MM.1S (cell line): ENCODE measurements around the gene EDA2R.
A peak's percentile ranks its signal among the peaks of the same experiment; 100 is the strongest.

Experiments used
- DNase-seq: peaks from one replicate; pipeline ENCODE4 v3.0.0-alpha.2; 2015
- H2AFZ ChIP-seq: fragments of 300-600 bp; sonication (generic); 2 replicates; pipeline ENCODE4 v1.6.0; 2016; ENCODE audit warnings: antibody characterized with exemption, low read length
- H3F3A ChIP-seq: fragments of 300-600 bp; sonication (generic); 2 replicates; pipeline ENCODE4 v1.6.1; 2016; ENCODE audit warnings: mild to moderate bottlenecking, antibody characterized with exemption, low read length, moderate library complexity, mixed read lengths; ENCODE audit not compliant: insufficient read depth
- H3K27ac ChIP-seq: fragments of 300-600 bp; sonication (generic); 2 replicates; pipeline ENCODE4 v1.5.1; 2016; ENCODE audit warnings: mild to moderate bottlenecking, low read length
- H3K27me3 ChIP-seq: fragments of 300-600 bp; sonication (generic); replicated peaks from 2 replicates; pipeline ENCODE4 v1.6.0; 2016; ENCODE audit warnings: low read length; ENCODE audit not compliant: insufficient read depth
- H3K36me3 ChIP-seq: fragments of 300-600 bp; sonication (generic); replicated peaks from 2 replicates; pipeline ENCODE4 v1.6.1; 2016; ENCODE audit warnings: mild to moderate bottlenecking, low read length, mixed read lengths; ENCODE audit not compliant: insufficient read depth
- H3K4me1 ChIP-seq: fragments of 300-600 bp; sonication (generic); 2 replicates; pipeline ENCODE4 v1.6.1; 2016; ENCODE audit warnings: low read length, mixed read lengths
- H3K4me2 ChIP-seq: fragments of 300-600 bp; sonication (generic); 2 replicates; pipeline ENCODE4 v1.6.0; 2016; ENCODE audit warnings: low read depth, low read length
- H3K4me3 ChIP-seq: fragments of 300-600 bp; sonication (generic); 2 replicates; pipeline ENCODE4 v1.5.1; 2016; ENCODE audit warnings: low read length, mixed read lengths
- H3K79me2 ChIP-seq: fragments of 300-600 bp; sonication (generic); 2 replicates; pipeline ENCODE4 v1.6.1; 2016; ENCODE audit warnings: mixed run types, low read length, mixed read lengths
- H3K9ac ChIP-seq: fragments of 300-600 bp; sonication (generic); 2 replicates; pipeline ENCODE4 v1.6.1; 2016; ENCODE audit warnings: low read length, mixed read lengths
- H3K9me2 ChIP-seq: fragments of 300-600 bp; sonication (generic); replicated peaks from 2 replicates; pipeline ENCODE4 v1.6.1; 2016; ENCODE audit warnings: mild to moderate bottlenecking, low read length, mixed read lengths; ENCODE audit not compliant: insufficient read depth
- H3K9me3 ChIP-seq: fragments of 300-600 bp; sonication (generic); replicated peaks from 2 replicates; pipeline ENCODE4 v1.6.1; 2016; ENCODE audit warnings: mild to moderate bottlenecking, low read length, mixed read lengths; ENCODE audit not compliant: insufficient read depth
- H4K20me1 ChIP-seq: fragments of 300-600 bp; sonication (generic); 2 replicates; pipeline ENCODE4 v1.6.1; 2016; ENCODE audit warnings: mild to moderate bottlenecking, low read length, moderate library complexity, mixed read lengths; ENCODE audit not compliant: insufficient read depth
- CTCF ChIP-seq: fragments of 300-600 bp; sonication (generic); IDR thresholded peaks from 2 replicates; pipeline ENCODE4 v1.5.1; 2016; ENCODE audit warnings: antibody characterized with exemption, low read length, mixed read lengths
- EZH2 ChIP-seq: fragments of 300-600 bp; sonication (generic); optimal IDR thresholded peaks from 2 replicates; pipeline ENCODE3; 2017; ENCODE audit warnings: low read depth, mild to moderate bottlenecking, antibody characterized with exemption, low read length, mixed read lengths
- EZH2phosphoT487 ChIP-seq: fragments of 300-600 bp; sonication (generic); IDR thresholded peaks from 2 replicates; pipeline ENCODE4 v1.6.1; 2018; ENCODE audit warnings: antibody characterized with exemption, low read length

The EDA2R gene

GRCh38 chrX:66677430-66677829 is 38.6 kb upstream of the EDA2R start:
- no peak overlapping the region for H3K4me2 ChIP-seq
- no peaks in the 10 kb centered on the region for H3F3A ChIP-seq
- no peaks in the 10 kb centered on the region for H3K36me3 ChIP-seq
- no peak overlapping the region for H3K27ac ChIP-seq
- no peaks in the 10 kb centered on the region for H3K27me3 ChIP-seq
- peaks cover 47% of the 10 kb centered on the region for H3K4me1 ChIP-seq
- no peaks in the 10 kb centered on the region for H3K9me3 ChIP-seq
- H3K79me2 ChIP-seq: no peaks in the 10 kb centered on the region
- H3K9me2 ChIP-seq: no peaks in the 10 kb centered on the region
- no peak overlapping the region for H3K4me3 ChIP-seq
- TF ChIP-seq EZH2phosphoT487 (no peak), EZH2 (no peak), CTCF (no peak)
- H2AFZ ChIP-seq: no peak overlapping the region
- no peaks in the 10 kb centered on the region for H4K20me1 ChIP-seq
- no peak overlapping the region for H3K9ac ChIP-seq
- DNase-seq: no peak

- DNase-seq: peak; percentile 30
- H3F3A ChIP-seq: no peaks in the 10 kb centered on the region
These were observed 38.1 kb upstream of the EDA2R start for GRCh38 chrX:66676990-66677389.

GRCh38 chrX:66676413-66676812 is 37.5 kb upstream of the EDA2R start:
- H2AFZ ChIP-seq: no peak overlapping the region
- TF ChIP-seq EZH2 (no peak), EZH2phosphoT487 (no peak), CTCF (no peak)
- H3K4me3 ChIP-seq: no peak overlapping the region
- H4K20me1 ChIP-seq: no peaks in the 10 kb centered on the region
- no peak overlapping the region; the same call in 1 of the 2 replicates for H3K27ac ChIP-seq
- no peaks in the 10 kb centered on the region for H3K79me2 ChIP-seq
- no peaks in the 10 kb centered on the region for H3K36me3 ChIP-seq
- no peak overlapping the region for H3K9ac ChIP-seq
- no peaks in the 10 kb centered on the region for H3F3A ChIP-seq
- no peaks in the 10 kb centered on the region for H3K27me3 ChIP-seq
- no peaks in the 10 kb centered on the region for H3K9me2 ChIP-seq
- peaks cover 54% of the 10 kb centered on the region for H3K4me1 ChIP-seq
- DNase-seq: no peak
- H3K4me2 ChIP-seq: peak overlapping the region; percentile 25; the same call in 1 of the 2 replicates
- H3K9me3 ChIP-seq: no peaks in the 10 kb centered on the region

More at GRCh38 chrX:66676990-66677389, 38.1 kb upstream of the EDA2R start:
- Histone ChIP-seq H3K4me3 (no peak overlapping the region), H3K9me2 (no peaks in the 10 kb centered on the region), H3K4me2 (peak overlapping the region; percentile 25), H3K4me1 (peaks cover 51% of the 10 kb centered on the region), H4K20me1 (no peaks in the 10 kb centered on the region), H3K36me3 (no peaks in the 10 kb centered on the region), H3K9ac (no peak overlapping the region), H3K9me3 (no peaks in the 10 kb centered on the region), H3K27ac (no peak overlapping the region; the same call in 1 of the 2 replicates), H3K27me3 (no peaks in the 10 kb centered on the region), H2AFZ (no peak overlapping the region), H3K79me2 (no peaks in the 10 kb centered on the region)
- TF ChIP-seq EZH2 (no peak), EZH2phosphoT487 (no peak), CTCF (no peak)
